CD14-positive monocyte (primary cell): ENCODE measurements around the gene ITPA. TPM values are rescaled to one million over a fixed set of nuclear protein-coding genes. Genes with fewer than 3 reads are reported as not detected.
A peak's percentile ranks its signal among the peaks of the same experiment; 100 is the strongest.

Experiments used
- DNase-seq, 3 donors: peaks; one replicate each; pipeline ENCODE4 v3.0.0-alpha.2; 2011 to 2022
- H2AFZ ChIP-seq: 2 replicates; pipeline ENCODE4 v1.6.0; 2012; ENCODE audit warnings: mild to moderate bottlenecking, low read depth, low read length, inconsistent platforms; ENCODE audit not compliant: insufficient read depth, poor library complexity, severe bottlenecking
- H3K27ac ChIP-seq, 2 donors: 1 replicate in 1 of 2; 2 replicates in 1 of 2; pipeline ENCODE4 v1.5.1; 2012 to 2013; ENCODE audit warnings: low read length in 2 of 2, control low read depth in 1 of 2, inconsistent platforms in 1 of 2, low read depth in 1 of 2, mild to moderate bottlenecking in 1 of 2
- H3K27me3 ChIP-seq, 2 donors: one replicate each; pipeline versions ENCODE4 v1.6.0 to v1.6.1; 2011 to 2013; ENCODE audit warnings: low read length in 2 of 2; ENCODE audit not compliant: control insufficient read depth in 2 of 2, insufficient read depth in 2 of 2
- H3K36me3 ChIP-seq, 2 donors: replicated peaks in 1 of 2; 1 replicate in 1 of 2; 2 replicates in 1 of 2; pipeline versions ENCODE4 v1.5.1 to v1.6.1; 2012 to 2013; ENCODE audit warnings: low read length in 2 of 2, control low read depth in 1 of 2, inconsistent platforms in 1 of 2, mild to moderate bottlenecking in 1 of 2; ENCODE audit not compliant: insufficient read depth in 2 of 2, control insufficient read depth in 1 of 2
- H3K4me1 ChIP-seq, 2 donors: 1 replicate in 1 of 2; 2 replicates in 1 of 2; pipeline versions ENCODE4 v1.5.1 to v1.6.1; 2012 to 2013; ENCODE audit warnings: low read length in 2 of 2, control low read depth in 1 of 2, inconsistent platforms in 1 of 2, mild to moderate bottlenecking in 1 of 2, moderate library complexity in 1 of 2; ENCODE audit not compliant: insufficient read depth in 2 of 2, control insufficient read depth in 1 of 2
- H3K4me2 ChIP-seq: replicated peaks from 2 replicates; pipeline ENCODE3; 2012; ENCODE audit warnings: low read length, moderate library complexity, mild to moderate bottlenecking; ENCODE audit not compliant: poor library complexity, severe bottlenecking; ENCODE audit errors: extremely low read depth
- H3K4me3 ChIP-seq, 3 experiments: fragments of 200-600 bp in 1 of 3; sonication (generic) in 1 of 3; replicated peaks in 1 of 3; 1 replicate in 2 of 3; 2 replicates in 1 of 3; pipeline ENCODE4 v1.5.1; 2011 to 2013; ENCODE audit warnings: low read length in 3 of 3, mild to moderate bottlenecking in 3 of 3, control low read depth in 2 of 3, low read depth in 2 of 3, inconsistent platforms in 1 of 3, moderate library complexity in 1 of 3
- H3K79me2 ChIP-seq: 2 replicates; pipeline ENCODE4 v1.6.0; 2012; ENCODE audit warnings: mild to moderate bottlenecking, control low read depth, inconsistent platforms, low read length, moderate library complexity; ENCODE audit not compliant: insufficient read depth
- H3K9ac ChIP-seq: 2 replicates; pipeline ENCODE4 v1.6.0; 2017; ENCODE audit warnings: low read length, mild to moderate bottlenecking; ENCODE audit not compliant: insufficient read depth, poor library complexity, severe bottlenecking
- H3K9me3 ChIP-seq, 2 donors: replicated peaks in 1 of 2; 1 replicate in 1 of 2; 2 replicates in 1 of 2; pipeline versions ENCODE4 v1.5.1 to v1.6.1; 2012 to 2013; ENCODE audit warnings: low read length in 2 of 2, control low read depth in 1 of 2; ENCODE audit not compliant: control insufficient read depth in 1 of 2, insufficient read depth in 1 of 2
- H4K20me1 ChIP-seq: 2 replicates; pipeline ENCODE4 v1.6.0; 2012; ENCODE audit warnings: mild to moderate bottlenecking, low read length, control low read depth, moderate library complexity; ENCODE audit not compliant: insufficient read depth
- H3K27ac Mint-ChIP-seq, 7 donors: one replicate each; pipeline ENCODE4 v1.8.0; 2020; ENCODE audit warnings: mild to moderate bottlenecking in 7 of 7, mixed read lengths in 7 of 7, moderate library complexity in 6 of 7, inconsistent platforms in 2 of 7
- H3K27me3 Mint-ChIP-seq, 3 donors: one replicate each; pipeline ENCODE4 v1.8.0; 2021 to 2022; ENCODE audit warnings: low read depth in 3 of 3, mild to moderate bottlenecking in 3 of 3, mixed read lengths in 3 of 3, moderate library complexity in 3 of 3, inconsistent platforms in 1 of 3
- H3K36me3 Mint-ChIP-seq, 2 donors: one replicate each; pipeline ENCODE4 v1.8.0; 2020; ENCODE audit warnings: mixed read lengths in 2 of 2, inconsistent platforms in 1 of 2, mild to moderate bottlenecking in 1 of 2
- H3K4me1 Mint-ChIP-seq: one replicate; pipeline ENCODE4 v1.8.0; 2020; ENCODE audit warnings: mild to moderate bottlenecking, mixed read lengths
- H3K4me3 Mint-ChIP-seq, 2 donors: one replicate each; pipeline ENCODE4 v1.8.0; 2020; ENCODE audit warnings: mild to moderate bottlenecking in 2 of 2, mixed read lengths in 2 of 2, moderate library complexity in 1 of 2
- H3K9me3 Mint-ChIP-seq, 7 donors: one replicate each; pipeline ENCODE4 v1.8.0; 2020 to 2022; ENCODE audit warnings: mixed read lengths in 7 of 7, mild to moderate bottlenecking in 6 of 7, moderate library complexity in 6 of 7, inconsistent platforms in 2 of 7
- WGBS: methylation state at CpG from one replicate; pipeline ENCODE4 v1.1.5; 2013; ENCODE audit warnings: missing lambda C conversion rate; ENCODE audit not compliant: insufficient coverage; 5-methylcytosine and 5-hydroxymethylcytosine counted together
- intact Hi-C, 2 donors: fragments of 100-400 bp; cut with micrococcal nuclease; formaldehyde crosslinking; loops; one replicate each; pipeline versions ENCODE4 v1.15.0 to v1.15.1; 2023
- polyA plus RNA-seq, 3 donors: library from polyadenylated mRNA; depleted of rRNA in 1 of 3; unstranded in 2 of 3; stranded (reverse) in 1 of 3; fragments of 300-500 nt in 2 of 3; fragments of >200 nt in 1 of 3; fragmentation: Illumina TruSeq in 2 of 3; gene quantifications; 1 replicate in 2 of 3; 2 replicates in 1 of 3; pipeline ENCODE4 v1.2.3, GENCODE V29; 2012 to 2021
- TF ChIP-seq, protein P1 (sequence below): fragments of 200-600 bp; IDR thresholded peaks from one replicate; pipeline ENCODE4 v1.8.0; 2022; ENCODE audit warnings: antibody characterized with exemption, mild to moderate bottlenecking

ITPA gene
- polyA plus RNA-seq, 3 donors, result 39.5 to 62.8 (median 57.0) TPM

DNA sequence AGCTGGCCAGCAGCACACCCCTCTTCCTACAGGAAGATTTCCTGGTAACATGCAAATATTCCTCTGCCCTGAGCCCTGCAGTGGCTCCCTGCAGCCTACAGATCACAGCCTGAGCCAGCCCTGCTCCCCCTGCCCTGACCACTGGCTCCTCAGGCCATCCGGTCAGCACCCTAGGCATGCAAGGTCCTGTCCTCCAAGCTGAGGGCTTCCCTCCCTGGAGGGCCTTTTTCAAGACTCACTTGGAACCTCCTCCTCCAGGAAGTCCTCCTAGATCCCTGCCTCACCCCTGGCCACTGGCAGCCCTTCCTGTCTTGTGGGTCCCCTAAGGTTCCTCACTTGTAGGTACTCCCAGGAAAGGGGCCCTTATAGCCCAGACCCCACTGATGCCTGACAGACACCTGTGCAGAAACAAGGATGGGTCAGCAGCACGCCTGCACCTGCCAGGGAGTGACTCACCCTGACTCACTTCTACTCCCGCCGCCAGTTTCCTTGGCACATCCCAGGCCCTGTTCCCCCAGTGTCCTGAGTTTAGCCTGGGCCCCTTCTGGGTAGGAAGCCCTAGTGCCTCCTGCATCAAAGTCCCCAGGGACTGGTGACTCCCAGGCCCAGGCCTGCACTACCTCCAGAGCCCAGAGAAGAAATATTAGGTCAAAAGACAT is 26.5 kb downstream of the ITPA start:
- H3K9me3 Mint-ChIP-seq, result peaks cover 0 to 21% (median 6%) of the 10 kb centered on the region in 7 donors
- 79% methylated on average over 3 of the region's 4 CpGs for WGBS
- Histone ChIP-seq H3K4me3 (no peak overlapping the region), H3K4me2 (no peak overlapping the region), H3K9ac (no peak overlapping the region), H3K9me3 (peaks cover 0 to 25% of the 10 kb centered on the region in 2 donors), H3K27ac (no peak overlapping the region), H3K36me3 (no peaks in the 10 kb centered on the region), H3K27me3 (peaks cover 24 to 51% of the 10 kb centered on the region in 2 donors), H3K79me2 (no peaks in the 10 kb centered on the region), H2AFZ (no peak overlapping the region), H4K20me1 (no peaks in the 10 kb centered on the region), H3K4me1 (peaks cover 19 to 24% of the 10 kb centered on the region in 2 donors)
- H3K4me3 Mint-ChIP-seq, result peak overlapping the region in 1 of 2 donors; percentile 98
- intact Hi-C loops, result no loop called here
- peaks cover 6 to 9% of the 10 kb centered on the region in 2 donors for H3K36me3 Mint-ChIP-seq
- TF ChIP-seq, protein P1, sequence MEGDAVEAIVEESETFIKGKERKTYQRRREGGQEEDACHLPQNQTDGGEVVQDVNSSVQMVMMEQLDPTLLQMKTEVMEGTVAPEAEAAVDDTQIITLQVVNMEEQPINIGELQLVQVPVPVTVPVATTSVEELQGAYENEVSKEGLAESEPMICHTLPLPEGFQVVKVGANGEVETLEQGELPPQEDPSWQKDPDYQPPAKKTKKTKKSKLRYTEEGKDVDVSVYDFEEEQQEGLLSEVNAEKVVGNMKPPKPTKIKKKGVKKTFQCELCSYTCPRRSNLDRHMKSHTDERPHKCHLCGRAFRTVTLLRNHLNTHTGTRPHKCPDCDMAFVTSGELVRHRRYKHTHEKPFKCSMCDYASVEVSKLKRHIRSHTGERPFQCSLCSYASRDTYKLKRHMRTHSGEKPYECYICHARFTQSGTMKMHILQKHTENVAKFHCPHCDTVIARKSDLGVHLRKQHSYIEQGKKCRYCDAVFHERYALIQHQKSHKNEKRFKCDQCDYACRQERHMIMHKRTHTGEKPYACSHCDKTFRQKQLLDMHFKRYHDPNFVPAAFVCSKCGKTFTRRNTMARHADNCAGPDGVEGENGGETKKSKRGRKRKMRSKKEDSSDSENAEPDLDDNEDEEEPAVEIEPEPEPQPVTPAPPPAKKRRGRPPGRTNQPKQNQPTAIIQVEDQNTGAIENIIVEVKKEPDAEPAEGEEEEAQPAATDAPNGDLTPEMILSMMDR, result no peak
- no peak for DNase-seq
- peak overlapping the region in 2 of 7 donors; percentile 8 to 26 for H3K27ac Mint-ChIP-seq
- H3K27me3 Mint-ChIP-seq, result peaks cover 44 to 58% (median 53%) of the 10 kb centered on the region in 3 donors
- peaks cover 15% of the 10 kb centered on the region for H3K4me1 Mint-ChIP-seq

GRCh38 chr20:3237011-3237957 is 28.0 kb downstream of the ITPA start:
- Histone ChIP-seq H3K9me3 (peaks cover 0 to 25% of the 10 kb centered on the region in 2 donors), H3K9ac (no peak overlapping the region), H2AFZ (no peak overlapping the region), H3K4me2 (no peak overlapping the region), H3K36me3 (no peaks in the 10 kb centered on the region), H3K4me3 (peak overlapping the region in 1 of 3 experiments; percentile 87), H3K27me3 (peaks cover 29 to 66% of the 10 kb centered on the region in 2 donors), H3K4me1 (peaks cover 19 to 24% of the 10 kb centered on the region in 2 donors), H4K20me1 (no peaks in the 10 kb centered on the region), H3K79me2 (no peaks in the 10 kb centered on the region), H3K27ac (no peak overlapping the region)
- Mint-ChIP-seq H3K27ac (no peak overlapping the region), H3K4me3 (peak overlapping the region; percentile 93 to 98), H3K9me3 (peaks cover 0 to 21% (median 9%) of the 10 kb centered on the region in 7 donors), H3K27me3 (peaks cover 59 to 73% (median 68%) of the 10 kb centered on the region in 3 donors), H3K36me3 (peaks cover 6 to 9% of the 10 kb centered on the region in 2 donors), H3K4me1 (peaks cover 15% of the 10 kb centered on the region)
- no peak for DNase-seq
- TF ChIP-seq, protein P1, result no peak
- intact Hi-C loops, result no loop called here
- 73% methylated on average over 19 of the region's 25 CpGs for WGBS
